H1 (cell line): ENCODE measurements around the gene SEMA5B. TPM values are rescaled to one million over a fixed set of nuclear protein-coding genes. Genes with fewer than 3 reads are reported as not detected.

Source experiments
- CTCF ChIA-PET: fragments of 300-600 bp; sonication (Branson Sonifier 250); formaldehyde crosslinking; loops from one replicate; lab custom pipeline; 2021; ENCODE audit not compliant: partially characterized antibody; lab: Charles Lee
- POLR2A ChIA-PET: fragments of 300-600 bp; sonication (Branson Sonifier 250); formaldehyde crosslinking; loops from one replicate; lab custom pipeline; 2021; ENCODE audit warnings: inconsistent platforms; ENCODE audit not compliant: partially characterized antibody; lab: Charles Lee
- DNase-seq, 2 experiments: peaks; one replicate each; pipeline versions ENCODE4 v3.0.0 to v3.0.0-alpha.2; 2010 to 2022; ENCODE audit warnings: low spot score in 2 of 2, low read depth in 1 of 2, mixed read lengths in 1 of 2
- FAIRE-seq: peaks from 2 replicates; lab custom pipeline; 2011; peaks lifted over from hg19 to GRCh38; lab: Jason Lieb, UNC
- H2AFZ ChIP-seq: 2 replicates; pipeline ENCODE4 v1.8.1; 2012; ENCODE audit warnings: low read length, inconsistent platforms
- H2AK5ac ChIP-seq: 2 replicates; pipeline ENCODE4 v1.6.1; 2013; ENCODE audit warnings: low read depth, low read length
- H2BK120ac ChIP-seq: replicated peaks from 2 replicates; pipeline ENCODE3; 2013; ENCODE audit warnings: low read depth, low read length, inconsistent platforms
- H2BK12ac ChIP-seq: 2 replicates; pipeline ENCODE4 v1.6.1; 2013; ENCODE audit warnings: low read depth, low read length
- H2BK15ac ChIP-seq: 2 replicates; pipeline ENCODE4 v1.6.1; 2013; ENCODE audit warnings: low read length
- H2BK20ac ChIP-seq: 2 replicates; pipeline ENCODE4 v1.6.1; 2013; ENCODE audit warnings: low read length
- H2BK5ac ChIP-seq: 2 replicates; pipeline ENCODE4 v1.6.1; 2013; ENCODE audit warnings: low read depth, low read length
- H3K14ac ChIP-seq: 2 replicates; pipeline ENCODE4 v1.6.1; 2013; ENCODE audit warnings: inconsistent platforms; ENCODE audit not compliant: insufficient read length
- H3K18ac ChIP-seq: 2 replicates; pipeline ENCODE4 v1.6.1; 2013; ENCODE audit warnings: low read length; ENCODE audit errors: extremely low read depth
- H3K23ac ChIP-seq: 2 replicates; pipeline ENCODE4 v1.6.1; 2013; ENCODE audit warnings: inconsistent platforms; ENCODE audit not compliant: insufficient read length
- H3K23me2 ChIP-seq: 2 replicates; pipeline ENCODE4 v1.6.1; 2013; ENCODE audit warnings: low read depth, low read length
- H3K27ac ChIP-seq: 2 replicates; pipeline ENCODE4 v1.6.1; 2011; ENCODE audit warnings: low read depth, low read length, inconsistent platforms
- H3K27me3 ChIP-seq, 4 experiments: replicated peaks in 1 of 4; 1 replicate in 1 of 4; 2 replicates in 3 of 4; pipeline versions ENCODE4 v1.6.1 to v1.8.1; 2011 to 2013; ENCODE audit warnings: low read length in 3 of 4, mild to moderate bottlenecking in 3 of 4, inconsistent platforms in 2 of 4, mixed read lengths in 2 of 4, moderate library complexity in 1 of 4; ENCODE audit not compliant: control insufficient read depth in 3 of 4, insufficient read depth in 3 of 4; ENCODE audit errors: extremely low read depth in 1 of 4
- H3K36me3 ChIP-seq, 4 experiments: 2 replicates each; pipeline versions ENCODE4 v1.6.1 to v1.8.1; 2011 to 2013; ENCODE audit warnings: mild to moderate bottlenecking in 4 of 4, low read length in 3 of 4, moderate library complexity in 2 of 4, control low read depth in 1 of 4, inconsistent platforms in 1 of 4; ENCODE audit not compliant: insufficient read depth in 4 of 4, control insufficient read depth in 2 of 4
- H3K4ac ChIP-seq: replicated peaks from 2 replicates; pipeline ENCODE3; 2013; ENCODE audit warnings: low read length, low read depth, mixed read lengths, inconsistent platforms; ENCODE audit not compliant: insufficient read length
- H3K4me1 ChIP-seq, 4 experiments: replicated peaks in 1 of 4; 1 replicate in 1 of 4; 2 replicates in 3 of 4; pipeline versions ENCODE4 v1.6.1 to v1.8.1; 2011 to 2013; ENCODE audit warnings: low read length in 3 of 4, inconsistent platforms in 2 of 4, mixed read lengths in 1 of 4; ENCODE audit not compliant: insufficient read depth in 4 of 4, control insufficient read depth in 3 of 4
- H3K4me2 ChIP-seq, 2 experiments: 2 replicates each; pipeline versions ENCODE4 v1.6.1 to v1.8.1; 2011 to 2013; ENCODE audit warnings: low read depth in 2 of 2, low read length in 2 of 2, control low read depth in 1 of 2, inconsistent platforms in 1 of 2, mild to moderate bottlenecking in 1 of 2; ENCODE audit not compliant: insufficient read depth in 1 of 2
- H3K4me3 ChIP-seq, 4 experiments: fragments of 200-600, 300-600 bp in 1 of 4; sonication (generic), shearing (Covaris generic), sonication (Bioruptor Twin) in 1 of 4; 2 replicates each; pipeline versions ENCODE4 v1.5.1 to v1.8.1; 2011 to 2016; ENCODE audit warnings: low read length in 4 of 4, low read depth in 3 of 4, control low read depth in 2 of 4, inconsistent platforms in 2 of 4, mild to moderate bottlenecking in 2 of 4, mixed read lengths in 1 of 4, moderate library complexity in 1 of 4; ENCODE audit not compliant: insufficient read depth in 2 of 4; ENCODE audit errors: extremely low read depth in 1 of 4
- H3K56ac ChIP-seq: replicated peaks from 2 replicates; pipeline ENCODE3; 2013; ENCODE audit warnings: low read depth, mild to moderate bottlenecking, mixed read lengths, low read length, inconsistent platforms; ENCODE audit not compliant: insufficient read length
- H3K79me1 ChIP-seq: 2 replicates; pipeline ENCODE4 v1.6.1; 2013; ENCODE audit warnings: low read depth, low read length, control low read depth
- H3K79me2 ChIP-seq, 2 experiments: 2 replicates each; pipeline versions ENCODE4 v1.6.1 to v1.8.1; 2012 to 2013; ENCODE audit warnings: low read length in 2 of 2, mild to moderate bottlenecking in 2 of 2, inconsistent platforms in 1 of 2; ENCODE audit not compliant: insufficient read depth in 2 of 2, control insufficient read depth in 1 of 2
- H3K9ac ChIP-seq, 4 experiments: replicated peaks in 1 of 4; 1 replicate in 1 of 4; 2 replicates in 3 of 4; pipeline versions ENCODE4 v1.6.1 to v1.8.1; 2011 to 2013; ENCODE audit warnings: low read depth in 3 of 4, low read length in 3 of 4, control low read depth in 2 of 4, mild to moderate bottlenecking in 2 of 4, moderate library complexity in 2 of 4, inconsistent platforms in 1 of 4; ENCODE audit errors: extremely low read depth in 1 of 4
- H3K9me3 ChIP-seq, 2 experiments: 2 replicates each; pipeline versions ENCODE4 v1.6.1 to v1.8.1; 2012 to 2013; ENCODE audit warnings: mild to moderate bottlenecking in 2 of 2, moderate library complexity in 2 of 2, control low read depth in 1 of 2, inconsistent platforms in 1 of 2, low read depth in 1 of 2, low read length in 1 of 2, mixed read lengths in 1 of 2; ENCODE audit not compliant: insufficient read depth in 2 of 2
- H4K20me1 ChIP-seq, 2 experiments: replicated peaks in 1 of 2; 2 replicates each; pipeline versions ENCODE3 to v1.8.1; 2011 to 2013; ENCODE audit warnings: inconsistent platforms in 2 of 2, low read length in 2 of 2, mild to moderate bottlenecking in 1 of 2; ENCODE audit not compliant: insufficient read depth in 2 of 2, control insufficient read depth in 1 of 2
- H4K5ac ChIP-seq: 2 replicates; pipeline ENCODE4 v1.6.1; 2013; ENCODE audit warnings: low read length, low read depth, mixed read lengths, inconsistent platforms; ENCODE audit not compliant: insufficient read length
- H4K8ac ChIP-seq: 2 replicates; pipeline ENCODE4 v1.8.0; 2013; ENCODE audit warnings: mild to moderate bottlenecking, moderate library complexity, low read length, inconsistent platforms; ENCODE audit not compliant: insufficient read depth; ENCODE audit errors: extremely low read depth
- H4K91ac ChIP-seq: replicated peaks from 2 replicates; pipeline ENCODE3; 2013; ENCODE audit warnings: low read length, mixed read lengths, inconsistent platforms; ENCODE audit not compliant: insufficient read length
- ATF3 ChIP-seq: IDR thresholded peaks from 2 replicates; pipeline ENCODE4 v1.6.1; 2011; ENCODE audit warnings: low read depth, mild to moderate bottlenecking, low read length; ENCODE audit not compliant: insufficient read depth
- KDM5A ChIP-seq: fragments of 200-600 bp; IDR thresholded peaks from 2 replicates; pipeline ENCODE4 v1.7.1; 2012; ENCODE audit warnings: mild to moderate bottlenecking, low read length, inconsistent platforms, mixed read lengths
- NRF1 ChIP-seq: IDR thresholded peaks from 2 replicates; pipeline ENCODE4 v1.6.1; 2011; ENCODE audit warnings: mild to moderate bottlenecking, low read depth, low read length, improper control_type of control experiment
- RBBP5 ChIP-seq: IDR thresholded peaks from 2 replicates; pipeline ENCODE4 v1.7.1; 2012; ENCODE audit warnings: low read depth, mild to moderate bottlenecking, inconsistent platforms, low read length, moderate library complexity, borderline replicate concordance
- SIRT6 ChIP-seq: IDR thresholded peaks from one replicate; pipeline ENCODE4 v1.7.1; 2012; ENCODE audit warnings: low read length, inconsistent platforms
- WGBS, 2 experiments: shearing (Covaris generic) in 1 of 2; methylation state at CpG; one replicate each; pipeline versions ENCODE4 v1.1.6 to v1.1.7; 2013 to 2015; ENCODE audit warnings: low lambda C conversion rate in 2 of 2, mixed read lengths in 2 of 2, inconsistent platforms in 1 of 2, low coverage in 1 of 2, missing lambda C conversion rate in 1 of 2; ENCODE audit not compliant: insufficient replicate concordance in 2 of 2, insufficient coverage in 1 of 2, insufficient read length in 1 of 2; ENCODE audit errors: extremely low coverage in 1 of 2, missing lambda C conversion rate in 1 of 2; 5-methylcytosine and 5-hydroxymethylcytosine counted together
- polyA plus RNA-seq, 7 experiments: library from polyadenylated mRNA; depleted of rRNA in 3 of 7; stranded (reverse) in 5 of 7; unstranded in 2 of 7; fragments of >200 nt in 5 of 7; fragments of 200-250 nt in 2 of 7; gene quantifications; 1 replicate in 5 of 7; 2 replicates in 1 of 7; 4 replicates in 1 of 7; pipeline versions ENCODE4 v1.2.1 to v1.2.3, GENCODE V29; 2011 to 2013; ENCODE audit warnings: missing spikeins in 2 of 7, mixed read lengths in 2 of 7
- total RNA-seq: library from RNA; stranded (reverse); fragmentation: NEBNext Ultra II Directional; extraction: Animal tissue kit (Norgen Biotek cat#: 25700); gene quantifications from 2 replicates; pipeline ENCODE4 v1.2.1, GENCODE V29; 2021

SEMA5B gene
- total and polyA plus RNA-seq, 2 of the 8 experiments (the other 6 are each of a cell fraction or from before 2014, with no cell fraction given): 13.1 to 22.4 TPM

GRCh38 chr3:122916084-122916483 is 111.5 kb downstream of the SEMA5B start:
- Histone ChIP-seq H3K27me3 (peaks cover 0 to 2% (median under 1%) of the 10 kb centered on the region in 4 experiments; a peak in 5 of 7 replicates), H2AFZ (no peak overlapping the region), H4K8ac (no peak overlapping the region), H2BK20ac (no peak overlapping the region), H4K20me1 (no peaks in the 10 kb centered on the region), H3K18ac (no peak overlapping the region), H3K23ac (no peak overlapping the region), H3K4me3 (no peak overlapping the region), H4K91ac (no peak overlapping the region), H2AK5ac (no peak overlapping the region), H3K79me2 (no peaks in the 10 kb centered on the region), H3K23me2 (no peaks in the 10 kb centered on the region), H4K5ac (no peak overlapping the region), H3K4ac (no peak overlapping the region), H3K36me3 (peaks cover 0 to 7% (median 2%) of the 10 kb centered on the region in 4 experiments; a peak in 3 of 8 replicates), H2BK5ac (no peak overlapping the region), H2BK120ac (no peak overlapping the region), H2BK15ac (no peak overlapping the region), H3K9me3 (no peaks in the 10 kb centered on the region), H3K14ac (no peak overlapping the region), H3K4me2 (no peak overlapping the region), H3K79me1 (no peaks in the 10 kb centered on the region), H2BK12ac (no peak overlapping the region), H3K4me1 (no peaks in the 10 kb centered on the region), H3K9ac (no peak overlapping the region; a peak in 1 of 7 replicates), H3K27ac (no peak overlapping the region), H3K56ac (no peak overlapping the region)
- ChIA-PET CTCF (interaction anchor here (0.9 to 2.3 kb wide), 4 partner anchors 9 to 236 kb away, joined by 3 to 8 read pairs (median 4); no protein-coding TSS in a partner anchor), POLR2A (no interaction called here)
- DNase-seq (no peak), FAIRE-seq (no peak)
- TF ChIP-seq RBBP5 (no peak), SIRT6 (no peak), KDM5A (no peak), NRF1 (no peak), ATF3 (no peak)
- WGBS, 2 experiments: 91% methylated on average over 4 of the region's 4 CpGs; no CpG with 5 or more reads in 1 of the 2 experiments
